ENCODE data around the gene NRAP.

GRCh38 chr10:113680190-113681111, 16.6 kb upstream of the NRAP start:
- no peak for TF ChIP-seq CTCF (IDR thresholded peaks at IDR 0.05 in 4 of 5, conservative IDR thresholded peaks at IDR 0.05 in 1 of 5)
- TF ChIP-seq POLR2A (IDR thresholded peaks at IDR 0.05) = peak in 1 of 2 donors; percentile 22
